HepG2 (cell line): Measurements from ENCODE around the gene TIMM44. TPM values are rescaled to one million over a fixed set of nuclear protein-coding genes. Genes with fewer than 3 reads are reported as not detected.

Source experiments
- ATAC-seq: fragments of 200-7000 bp; cut with Tn5 transposase; 3 replicates; pipeline ENCODE4 v1.9.1; 2020; ENCODE audit warnings: mild to moderate bottlenecking, moderate library complexity
- BruUV-seq: library from RNA; stranded (reverse); fragments of 400-500 nt; replicated peaks from 2 replicates; lab custom pipeline; 2021; lab: Mats Ljungman, UMichigan
- CTCF ChIA-PET: fragments of 300-600 bp; formaldehyde crosslinking; extraction: SDS; loops from one replicate; lab custom pipeline; 2021; ENCODE audit warnings: low total read pairs, inconsistent platforms, low intra/inter-chr PET ratio; lab: Yijun Ruan, JAX
- POLR2A ChIA-PET: fragments of 350-600 bp; sonication (Branson Sonifier 250); formaldehyde crosslinking; loops from one replicate; lab custom pipeline; 2020; ENCODE audit warnings: antibody characterized with exemption, inconsistent platforms; lab: Yijun Ruan, JAX
- DNase-seq: peaks from one replicate; pipeline ENCODE4 v3.0.0-alpha.2; 2015; ENCODE audit warnings: low spot score
- FAIRE-seq: peaks from 3 replicates; lab custom pipeline; 2011; peaks lifted over from hg19 to GRCh38; lab: Jason Lieb, UNC
- H2AFZ ChIP-seq: one replicate; pipeline ENCODE4 v1.6.1; 2011; ENCODE audit warnings: low read length, inconsistent platforms
- H3K27ac ChIP-seq: fragments of 300-600 bp; 3 replicates; pipeline ENCODE4 v1.8.0; 2011; ENCODE audit warnings: mixed run types, mild to moderate bottlenecking, mixed read lengths, low read length, inconsistent platforms; ENCODE audit not compliant: insufficient read depth; ENCODE audit errors: extremely low read length
- H3K27me3 ChIP-seq, 2 experiments: fragments of 200-600 bp in 1 of 2; 2 replicates in 1 of 2; 3 replicates in 1 of 2; pipeline versions ENCODE4 v1.6.0 to v1.8.0; 2011; ENCODE audit warnings: low read length in 2 of 2, mild to moderate bottlenecking in 2 of 2, moderate library complexity in 2 of 2, inconsistent platforms in 1 of 2; ENCODE audit not compliant: insufficient read depth in 2 of 2, control insufficient read depth in 1 of 2
- H3K36me3 ChIP-seq, 2 experiments: fragments of 200-600 bp in 1 of 2; replicated peaks in 1 of 2; 2 replicates in 1 of 2; 3 replicates in 1 of 2; pipeline versions ENCODE4 v1.5.1 to v1.8.0; 2011; ENCODE audit warnings: low read length in 2 of 2, inconsistent platforms in 1 of 2; ENCODE audit not compliant: insufficient read depth in 2 of 2, control insufficient read depth in 1 of 2
- H3K4me1 ChIP-seq: 2 replicates; pipeline ENCODE4 v1.5.1; 2012; ENCODE audit warnings: low read length, inconsistent platforms; ENCODE audit not compliant: insufficient read depth
- H3K4me2 ChIP-seq: 2 replicates; pipeline ENCODE4 v1.6.0; 2011; ENCODE audit warnings: low read depth, low read length, inconsistent platforms
- H3K4me3 ChIP-seq, 3 experiments: fragments of 200-600 bp in 1 of 3; sonication (generic), shearing (Covaris generic) in 1 of 3; replicated peaks in 1 of 3; 2 replicates each; pipeline ENCODE4 v1.5.1; 2011 to 2016; ENCODE audit warnings: low read length in 3 of 3, inconsistent platforms in 2 of 3, low read depth in 2 of 3, mild to moderate bottlenecking in 2 of 3, control low read depth in 1 of 3, mixed read lengths in 1 of 3; ENCODE audit not compliant: insufficient read depth in 1 of 3
- H3K79me2 ChIP-seq: one replicate; pipeline ENCODE4 v1.6.1; 2011; ENCODE audit warnings: low read length, inconsistent platforms; ENCODE audit not compliant: insufficient read depth
- H3K9ac ChIP-seq: 2 replicates; pipeline ENCODE4 v1.6.0; 2011; ENCODE audit warnings: mild to moderate bottlenecking, low read depth, low read length, inconsistent platforms; ENCODE audit not compliant: insufficient read depth
- H3K9me3 ChIP-seq: 2 replicates; pipeline ENCODE4 v1.5.1; 2012; ENCODE audit warnings: mild to moderate bottlenecking, low read length
- H4K20me1 ChIP-seq: 2 replicates; pipeline ENCODE4 v1.6.0; 2011; ENCODE audit warnings: inconsistent platforms, mild to moderate bottlenecking, low read length, moderate library complexity; ENCODE audit not compliant: insufficient read depth
- AGO2 ChIP-seq: fragments of 200-400 bp; formaldehyde crosslinking; optimal IDR thresholded peaks from 2 replicates; pipeline ENCODE3; 2017; ENCODE audit warnings: mild to moderate bottlenecking, low read depth, low read length, moderate library complexity
- FOXJ3 ChIP-seq: sonication (generic); formaldehyde crosslinking; IDR thresholded peaks from 2 replicates; pipeline ENCODE4 v1.4.0; 2020; ENCODE audit warnings: missing genetic modification reagents, mild to moderate bottlenecking, borderline replicate concordance
- HNRNPLL ChIP-seq: fragments of 200-400 bp; formaldehyde crosslinking; IDR thresholded peaks from 2 replicates; pipeline ENCODE4 v1.6.1; 2017; ENCODE audit warnings: mild to moderate bottlenecking, low read depth, low read length; ENCODE audit not compliant: poor library complexity, severe bottlenecking
- LCORL ChIP-seq, 2 experiments: fragments of 450-650 bp in 1 of 2; sonication (generic) in 1 of 2; formaldehyde crosslinking in 1 of 2; IDR thresholded peaks; 2 replicates each; pipeline versions ENCODE4 v1.5.0 to v1.6.1; 2017 to 2020; ENCODE audit warnings: antibody characterized with exemption in 1 of 2, missing genetic modification reagents in 1 of 2
- MXD4 ChIP-seq: IDR thresholded peaks from 2 replicates; pipeline ENCODE4 v1.6.1; 2016; ENCODE audit warnings: mild to moderate bottlenecking, missing biosample characterization, missing genetic modification reagents
- NONO ChIP-seq, 2 experiments: fragments of 450-650 bp in 1 of 2; sonication (generic) in 1 of 2; formaldehyde crosslinking in 1 of 2; IDR thresholded peaks in 1 of 2; conservative IDR thresholded peaks in 1 of 2; 2 replicates each; pipeline versions ENCODE4 v1.6.1 to v1.8.0; 2017 to 2022; ENCODE audit warnings: mild to moderate bottlenecking in 1 of 2, missing genetic modification reagents in 1 of 2, moderate library complexity in 1 of 2
- PPARG ChIP-seq: conservative IDR thresholded peaks from 2 replicates; pipeline ENCODE4 v1.6.1; 2016; ENCODE audit warnings: missing biosample characterization, missing genetic modification reagents
- SIN3B ChIP-seq: fragments of 150-350 bp; IDR thresholded peaks from 2 replicates; pipeline ENCODE4 v1.6.1; 2014; ENCODE audit warnings: low read length
- TP53 ChIP-seq: sonication (generic); formaldehyde crosslinking; conservative IDR thresholded peaks from 2 replicates; pipeline ENCODE4 v1.4.0; 2020; ENCODE audit warnings: missing genetic modification reagents
- ZBTB38 ChIP-seq: sonication (generic); formaldehyde crosslinking; IDR thresholded peaks from 2 replicates; pipeline ENCODE4 v1.5.1; 2020; ENCODE audit warnings: mild to moderate bottlenecking, missing genetic modification reagents
- ZMYM4 ChIP-seq: sonication (generic); formaldehyde crosslinking; IDR thresholded peaks from 2 replicates; pipeline ENCODE4 v1.8.1; 2023; ENCODE audit warnings: mild to moderate bottlenecking, missing genetic modification reagents
- ZNF136 ChIP-seq: sonication (generic); formaldehyde crosslinking; IDR thresholded peaks from 2 replicates; pipeline ENCODE4 v1.8.1; 2022; ENCODE audit warnings: low read depth, mild to moderate bottlenecking, moderate library complexity, missing genetic modification reagents
- ZNF441 ChIP-seq: sonication (generic); formaldehyde crosslinking; IDR thresholded peaks from 2 replicates; pipeline ENCODE4 v1.7.0; 2021; ENCODE audit warnings: missing genetic modification reagents, borderline replicate concordance
- ZSCAN25 ChIP-seq: sonication (generic); formaldehyde crosslinking; IDR thresholded peaks from 2 replicates; pipeline ENCODE4 v1.8.0; 2022; ENCODE audit warnings: mild to moderate bottlenecking, missing genetic modification reagents
- WGBS: methylation state at CpG from one replicate; pipeline ENCODE4 v1.1.6; 2017; ENCODE audit warnings: low lambda C conversion rate; 5-methylcytosine and 5-hydroxymethylcytosine counted together
- in situ Hi-C: cut with HindIII; loops from 2 replicates; pipeline ENCODE4 v1.10.0; 2017; ENCODE audit warnings: low pct_unique_long_range_greater_than_20kb; ENCODE audit not compliant: extremely low pct_ligation_motif_present
- intact Hi-C: fragments of 100-400 bp; cut with micrococcal nuclease; formaldehyde crosslinking; loops from one replicate; pipeline ENCODE4 v1.10.0; 2022; ENCODE audit not compliant: unreplicated experiment
- polyA plus RNA-seq, 8 experiments: library from polyadenylated mRNA; depleted of rRNA in 3 of 8; stranded (reverse) in 7 of 8; unstranded in 1 of 8; fragments of >200 nt; fragmentation: Illumina TruSeq in 4 of 8; extraction: Trizol in 4 of 8; gene quantifications; 2 replicates each; pipeline versions ENCODE4 v1.2.1 to v1.2.3, GENCODE V29; 2011 to 2016; ENCODE audit warnings: low read depth in 4 of 8, missing spikeins in 1 of 8, mixed read lengths in 1 of 8; ENCODE audit not compliant: insufficient read depth in 1 of 8
- total RNA-seq, 5 experiments: library from RNA; depleted of rRNA; stranded (reverse); fragments of >200 nt; fragmentation: Illumina TruSeq; extraction: Trizol; gene quantifications; 2 replicates each; pipeline ENCODE4 v1.2.3, GENCODE V29; 2016; ENCODE audit warnings: low read depth in 1 of 5
- TF ChIP-seq, protein P1 (sequence below): conservative IDR thresholded peaks from 2 replicates; pipeline ENCODE4 v1.6.1; 2018; ENCODE audit warnings: missing genetic modification reagents
- TF ChIP-seq, protein P2 (sequence below): sonication (generic); formaldehyde crosslinking; IDR thresholded peaks from 2 replicates; pipeline ENCODE4 v1.4.0; 2020; ENCODE audit warnings: mild to moderate bottlenecking, missing genetic modification reagents
- TF ChIP-seq, protein P3 (sequence below): sonication (generic); formaldehyde crosslinking; IDR thresholded peaks from 2 replicates; pipeline ENCODE4 v1.4.0; 2020; ENCODE audit warnings: missing genetic modification reagents

TIMM44 gene
- total and polyA plus RNA-seq, 2 of the 13 experiments (the other 11 are each of a cell fraction or from before 2014, with no cell fraction given) = 42.9 to 72.6 TPM

DNA sequence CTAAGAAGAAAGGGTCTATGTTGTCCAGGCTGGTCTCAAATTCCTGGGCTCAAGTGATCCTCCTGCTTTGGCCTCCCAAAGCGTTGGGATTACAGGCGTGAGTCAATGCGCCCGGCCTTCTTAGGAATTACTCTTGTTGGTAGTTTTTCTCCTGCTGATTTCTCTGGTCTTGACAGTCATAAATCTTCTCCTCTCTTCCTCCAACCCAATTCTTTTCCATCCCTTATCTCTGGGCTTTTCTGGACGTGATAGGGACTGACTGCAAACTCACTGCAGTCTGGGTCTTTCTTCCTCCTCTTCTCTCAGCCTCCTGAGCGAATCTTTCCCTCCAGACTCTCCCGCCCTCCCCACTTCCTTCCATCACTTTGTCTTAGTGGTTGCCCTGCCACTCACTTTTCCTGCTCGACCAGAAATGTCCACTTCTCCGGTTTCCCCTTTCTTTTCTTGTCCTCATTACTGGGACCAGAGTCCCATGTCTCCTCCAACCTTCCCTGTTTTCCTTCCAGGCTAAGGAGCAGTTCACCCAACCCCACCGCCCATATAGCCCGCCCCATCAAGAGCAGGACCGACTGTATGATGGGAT is 21.9 kb upstream of the TIMM44 start (continued):
- TF ChIP-seq, protein P1, sequence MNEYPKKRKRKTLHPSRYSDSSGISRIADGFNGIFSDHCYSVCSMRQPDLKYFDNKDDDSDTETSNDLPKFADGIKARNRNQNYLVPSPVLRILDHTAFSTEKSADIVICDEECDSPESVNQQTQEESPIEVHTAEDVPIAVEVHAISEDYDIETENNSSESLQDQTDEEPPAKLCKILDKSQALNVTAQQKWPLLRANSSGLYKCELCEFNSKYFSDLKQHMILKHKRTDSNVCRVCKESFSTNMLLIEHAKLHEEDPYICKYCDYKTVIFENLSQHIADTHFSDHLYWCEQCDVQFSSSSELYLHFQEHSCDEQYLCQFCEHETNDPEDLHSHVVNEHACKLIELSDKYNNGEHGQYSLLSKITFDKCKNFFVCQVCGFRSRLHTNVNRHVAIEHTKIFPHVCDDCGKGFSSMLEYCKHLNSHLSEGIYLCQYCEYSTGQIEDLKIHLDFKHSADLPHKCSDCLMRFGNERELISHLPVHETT (CRISPR knock-in tag) = no peak
- TF ChIP-seq MXD4 (CRISPR knock-in tag) (no peak), ZSCAN25 (CRISPR knock-in tag) (no peak), TP53 (no peak)
- TF ChIP-seq, protein P2, sequence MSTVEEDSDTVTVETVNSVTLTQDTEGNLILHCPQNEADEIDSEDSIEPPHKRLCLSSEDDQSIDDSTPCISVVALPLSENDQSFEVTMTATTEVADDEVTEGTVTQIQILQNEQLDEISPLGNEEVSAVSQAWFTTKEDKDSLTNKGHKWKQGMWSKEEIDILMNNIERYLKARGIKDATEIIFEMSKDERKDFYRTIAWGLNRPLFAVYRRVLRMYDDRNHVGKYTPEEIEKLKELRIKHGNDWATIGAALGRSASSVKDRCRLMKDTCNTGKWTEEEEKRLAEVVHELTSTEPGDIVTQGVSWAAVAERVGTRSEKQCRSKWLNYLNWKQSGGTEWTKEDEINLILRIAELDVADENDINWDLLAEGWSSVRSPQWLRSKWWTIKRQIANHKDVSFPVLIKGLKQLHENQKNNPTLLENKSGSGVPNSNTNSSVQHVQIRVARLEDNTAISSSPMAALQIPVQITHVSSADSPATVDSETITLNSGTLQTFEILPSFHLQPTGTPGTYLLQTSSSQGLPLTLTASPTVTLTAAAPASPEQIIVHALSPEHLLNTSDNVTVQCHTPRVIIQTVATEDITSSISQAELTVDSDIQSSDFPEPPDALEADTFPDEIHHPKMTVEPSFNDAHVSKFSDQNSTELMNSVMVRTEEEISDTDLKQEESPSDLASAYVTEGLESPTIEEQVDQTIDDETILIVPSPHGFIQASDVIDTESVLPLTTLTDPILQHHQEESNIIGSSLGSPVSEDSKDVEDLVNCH (CRISPR knock-in tag) = no peak
- TF ChIP-seq, protein P3, sequence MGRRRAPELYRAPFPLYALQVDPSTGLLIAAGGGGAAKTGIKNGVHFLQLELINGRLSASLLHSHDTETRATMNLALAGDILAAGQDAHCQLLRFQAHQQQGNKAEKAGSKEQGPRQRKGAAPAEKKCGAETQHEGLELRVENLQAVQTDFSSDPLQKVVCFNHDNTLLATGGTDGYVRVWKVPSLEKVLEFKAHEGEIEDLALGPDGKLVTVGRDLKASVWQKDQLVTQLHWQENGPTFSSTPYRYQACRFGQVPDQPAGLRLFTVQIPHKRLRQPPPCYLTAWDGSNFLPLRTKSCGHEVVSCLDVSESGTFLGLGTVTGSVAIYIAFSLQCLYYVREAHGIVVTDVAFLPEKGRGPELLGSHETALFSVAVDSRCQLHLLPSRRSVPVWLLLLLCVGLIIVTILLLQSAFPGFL = no peak

DNA sequence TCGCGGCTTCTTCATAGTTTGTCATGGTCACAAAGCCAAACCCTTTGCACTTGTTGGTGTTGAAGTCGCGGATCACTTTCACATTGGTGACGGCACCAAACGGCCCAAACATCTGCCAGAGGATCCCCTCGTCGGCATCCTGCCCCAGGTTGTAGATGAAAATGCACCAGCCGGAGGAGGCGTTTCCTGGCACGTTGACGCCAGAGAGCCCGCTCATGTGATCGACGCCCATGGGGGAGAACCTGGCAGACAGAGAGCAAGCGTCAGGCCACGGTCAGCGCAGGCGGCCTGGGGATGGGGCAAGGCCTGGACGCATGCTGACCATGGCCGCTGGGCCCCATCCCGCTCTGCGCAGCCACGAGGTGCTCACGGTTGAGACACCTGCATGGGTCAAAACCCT is 20.1 kb upstream of the TIMM44 start:
- DNase-seq (no peak), ATAC-seq (no peak), FAIRE-seq (no peak)
- Histone ChIP-seq H3K79me2 (no peaks in the 10 kb centered on the region), H3K4me2 (no peak overlapping the region), H3K9me3 (no peaks in the 10 kb centered on the region), H3K4me3 (no peak overlapping the region), H3K36me3 (peaks cover 18 to 78% of the 10 kb centered on the region in 2 experiments; a peak in 4 of 5 replicates), H3K9ac (no peak overlapping the region), H3K27ac (no peak overlapping the region), H2AFZ (no peak overlapping the region), H3K4me1 (peaks cover 24% of the 10 kb centered on the region), H4K20me1 (no peaks in the 10 kb centered on the region), H3K27me3 (no peaks in the 10 kb centered on the region)
- in situ Hi-C loops (no loop called here), intact Hi-C loops (no loop called here)
- ChIA-PET POLR2A (interaction anchor here (1.4 kb wide), 1 partner anchor 20 kb away, joined by 7 read pairs; the partner anchor contains the start of gene TIMM44), CTCF (no interaction called here)
- 92% methylated on average over 12 of the region's 25 CpGs for WGBS
- no TSS peak for BruUV-seq
- no peak for TF ChIP-seq ZNF441 (CRISPR knock-in tag)
- no peak for TF ChIP-seq HNRNPLL
- TF ChIP-seq ZMYM4 = no peak
- TF ChIP-seq ZBTB38 (CRISPR knock-in tag) = 0 out of 2 replicates have a peak, but pooled peaks have one; percentile 43
- no peak for TF ChIP-seq PPARG (CRISPR knock-in tag)
- no peak for TF ChIP-seq ZNF136 (CRISPR knock-in tag)
- TF ChIP-seq SIN3B = no peak
- TF ChIP-seq NONO (IDR thresholded peaks at IDR 0.05) = no peak
- TF ChIP-seq NONO (CRISPR knock-in tag; conservative IDR thresholded peaks at IDR 0.05) = no peak
- no peak for TF ChIP-seq FOXJ3 (CRISPR knock-in tag)
- peak; percentile 59 for TF ChIP-seq AGO2
- TF ChIP-seq LCORL (IDR thresholded peaks at IDR 0.05) = no peak
- TF ChIP-seq LCORL (CRISPR knock-in tag; IDR thresholded peaks at IDR 0.05) = no peak
